IgD-negative memory B cell (primary cell): Measurements from ENCODE around the gene RTN4. TPM values are rescaled to one million over a fixed set of nuclear protein-coding genes. Genes with fewer than 3 reads are reported as not detected.

Source experiments
- H3K27ac Mint-ChIP-seq, 3 donors: one replicate each; pipeline ENCODE4 v1.8.0; 2020 to 2022; ENCODE audit warnings: mild to moderate bottlenecking in 3 of 3, mixed read lengths in 3 of 3, moderate library complexity in 1 of 3
- H3K27me3 Mint-ChIP-seq: one replicate; pipeline ENCODE4 v1.8.0; 2021; ENCODE audit warnings: mixed read lengths
- H3K36me3 Mint-ChIP-seq: one replicate; pipeline ENCODE4 v1.8.0; 2020; ENCODE audit warnings: mild to moderate bottlenecking, mixed read lengths
- H3K4me1 Mint-ChIP-seq, 3 donors: one replicate each; pipeline ENCODE4 v1.8.0; 2020 to 2022; ENCODE audit warnings: mixed read lengths in 3 of 3, mild to moderate bottlenecking in 1 of 3
- H3K4me3 Mint-ChIP-seq, 4 donors: one replicate each; pipeline ENCODE4 v1.8.0; 2020 to 2022; ENCODE audit warnings: mild to moderate bottlenecking in 4 of 4, mixed read lengths in 4 of 4, moderate library complexity in 3 of 4
- H3K9me3 Mint-ChIP-seq, 3 donors: one replicate each; pipeline ENCODE4 v1.8.0; 2020 to 2021; ENCODE audit warnings: mixed read lengths in 3 of 3, mild to moderate bottlenecking in 1 of 3
- polyA plus RNA-seq: library from polyadenylated mRNA; unstranded; fragments of 300-500 nt; fragmentation: Illumina TruSeq; gene quantifications from one replicate; pipeline ENCODE4 v1.2.3, GENCODE V29; 2021

The RTN4 gene
- polyA plus RNA-seq, 1 donor from 2014 or later, result 50.9 TPM

- Mint-ChIP-seq H3K27ac (no peak overlapping the region), H3K27me3 (no peaks in the 10 kb centered on the region), H3K36me3 (peaks cover 2% of the 10 kb centered on the region), H3K4me1 (peaks cover 36 to 64% (median 39%) of the 10 kb centered on the region in 3 donors), H3K9me3 (peaks cover 4 to 11% (median 7%) of the 10 kb centered on the region in 3 donors), H3K4me3 (peak overlapping the region in 1 of 4 donors; percentile 27)
Measured at GRCh38 chr2:55033921-55034320, 16.3 kb downstream of the RTN4 start.

- Mint-ChIP-seq H3K4me1 (peaks cover 33 to 66% (median 41%) of the 10 kb centered on the region in 3 donors), H3K36me3 (peaks cover 1% of the 10 kb centered on the region), H3K27ac (peak overlapping the region in 1 of 3 donors; percentile 19), H3K27me3 (no peaks in the 10 kb centered on the region), H3K4me3 (peak overlapping the region in 1 of 4 donors; percentile 82), H3K9me3 (peaks cover 4 to 6% (median 5%) of the 10 kb centered on the region in 3 donors)
Measured at GRCh38 chr2:55033076-55033742, 17.0 kb downstream of the RTN4 start.

- Mint-ChIP-seq H3K27me3 (no peaks in the 10 kb centered on the region), H3K4me1 (peaks cover 30 to 49% (median 31%) of the 10 kb centered on the region in 3 donors), H3K9me3 (peaks cover 0 to 4% (median 2%) of the 10 kb centered on the region in 3 donors), H3K27ac (peak overlapping the region in 1 of 3 donors; percentile 56), H3K36me3 (no peaks in the 10 kb centered on the region), H3K4me3 (no peak overlapping the region)
Measured at GRCh38 chr2:55031505-55031904, 18.7 kb downstream of the RTN4 start.

GRCh38 chr2:55030766-55031165 is 19.5 kb downstream of the RTN4 start:
- Mint-ChIP-seq H3K27ac (no peak overlapping the region), H3K27me3 (no peaks in the 10 kb centered on the region), H3K4me3 (no peak overlapping the region), H3K4me1 (peaks cover 28 to 46% (median 29%) of the 10 kb centered on the region in 3 donors), H3K36me3 (no peaks in the 10 kb centered on the region), H3K9me3 (peaks cover 0 to 3% (median 2%) of the 10 kb centered on the region in 3 donors)

- Mint-ChIP-seq H3K27me3 (no peaks in the 10 kb centered on the region), H3K36me3 (no peaks in the 10 kb centered on the region), H3K27ac (peak overlapping the region in 1 of 3 donors; percentile 69), H3K4me1 (peaks cover 23 to 35% (median 29%) of the 10 kb centered on the region in 3 donors), H3K9me3 (peaks cover 0 to 2% (median 0%) of the 10 kb centered on the region in 3 donors), H3K4me3 (no peak overlapping the region)
Measured at GRCh38 chr2:55029098-55029497, 21.2 kb downstream of the RTN4 start.

GRCh38 chr2:55027226-55027625 is 23.0 kb downstream of the RTN4 start:
- Mint-ChIP-seq H3K36me3 (no peaks in the 10 kb centered on the region), H3K27me3 (no peaks in the 10 kb centered on the region), H3K4me3 (no peak overlapping the region), H3K4me1 (peaks cover 14 to 24% (median 18%) of the 10 kb centered on the region in 3 donors), H3K9me3 (peaks cover 0 to 2% (median 0%) of the 10 kb centered on the region in 3 donors), H3K27ac (no peak overlapping the region)

- no peaks in the 10 kb centered on the region for H3K36me3 Mint-ChIP-seq
- peaks cover 8 to 18% (median 15%) of the 10 kb centered on the region in 3 donors for H3K4me1 Mint-ChIP-seq
- peaks cover 0 to 2% (median 0%) of the 10 kb centered on the region in 3 donors for H3K9me3 Mint-ChIP-seq
- H3K27me3 Mint-ChIP-seq, result no peaks in the 10 kb centered on the region
- peak overlapping the region in 1 of 3 donors; percentile 7 for H3K27ac Mint-ChIP-seq
- H3K4me3 Mint-ChIP-seq, result peak overlapping the region in 1 of 4 donors; percentile 12
Measured at GRCh38 chr2:55026202-55026601, 24.0 kb downstream of the RTN4 start.

GRCh38 chr2:55025627-55026026 is 24.6 kb downstream of the RTN4 start:
- Mint-ChIP-seq H3K9me3 (peaks cover 0 to 2% (median 0%) of the 10 kb centered on the region in 3 donors), H3K4me1 (peaks cover 4 to 13% (median 12%) of the 10 kb centered on the region in 3 donors), H3K27me3 (no peaks in the 10 kb centered on the region), H3K4me3 (peak overlapping the region in 2 of 4 donors; percentile 61 to 78), H3K27ac (peak overlapping the region in 2 of 3 donors; percentile 7 to 59), H3K36me3 (no peaks in the 10 kb centered on the region)

GRCh38 chr2:55025082-55025481 is 25.2 kb downstream of the RTN4 start:
- Mint-ChIP-seq H3K4me3 (peak overlapping the region in 2 of 4 donors; percentile 61 to 78), H3K4me1 (peaks cover 7 to 14% (median 11%) of the 10 kb centered on the region in 3 donors), H3K9me3 (peaks cover 0 to 2% (median 0%) of the 10 kb centered on the region in 3 donors), H3K27ac (peak overlapping the region in 1 of 3 donors; percentile 32), H3K27me3 (no peaks in the 10 kb centered on the region), H3K36me3 (no peaks in the 10 kb centered on the region)

GRCh38 chr2:55022476-55022875 is 27.8 kb downstream of the RTN4 start:
- Mint-ChIP-seq H3K4me3 (no peak overlapping the region), H3K27me3 (no peaks in the 10 kb centered on the region), H3K36me3 (no peaks in the 10 kb centered on the region), H3K4me1 (peaks cover 20 to 32% (median 24%) of the 10 kb centered on the region in 3 donors), H3K27ac (no peak overlapping the region), H3K9me3 (no peaks in the 10 kb centered on the region)

GRCh38 chr2:55019526-55020258 is 30.6 kb downstream of the RTN4 start:
- H3K4me3 Mint-ChIP-seq, result peak overlapping the region in 2 of 4 donors; percentile 33 to 81
- peak overlapping the region; percentile 2 to 73 (median 49) for H3K27ac Mint-ChIP-seq
- H3K36me3 Mint-ChIP-seq, result no peaks in the 10 kb centered on the region
- peaks cover 26 to 31% (median 29%) of the 10 kb centered on the region in 3 donors for H3K4me1 Mint-ChIP-seq
- no peaks in the 10 kb centered on the region for H3K27me3 Mint-ChIP-seq
- H3K9me3 Mint-ChIP-seq, result no peaks in the 10 kb centered on the region

GRCh38 chr2:55018619-55019018 is 31.6 kb downstream of the RTN4 start:
- no peaks in the 10 kb centered on the region for H3K36me3 Mint-ChIP-seq
- H3K27ac Mint-ChIP-seq, result peak overlapping the region in 2 of 3 donors; percentile 2 to 49
- H3K27me3 Mint-ChIP-seq, result no peaks in the 10 kb centered on the region
- H3K4me3 Mint-ChIP-seq, result peak overlapping the region in 1 of 4 donors; percentile 19
- H3K4me1 Mint-ChIP-seq, result peaks cover 29 to 31% (median 29%) of the 10 kb centered on the region in 3 donors
- H3K9me3 Mint-ChIP-seq, result no peaks in the 10 kb centered on the region

- peaks cover 29 to 34% (median 33%) of the 10 kb centered on the region in 3 donors for H3K4me1 Mint-ChIP-seq
- peak overlapping the region in 2 of 3 donors; percentile 33 to 46 for H3K27ac Mint-ChIP-seq
- H3K9me3 Mint-ChIP-seq, result no peaks in the 10 kb centered on the region
- no peak overlapping the region for H3K4me3 Mint-ChIP-seq
- no peaks in the 10 kb centered on the region for H3K27me3 Mint-ChIP-seq
- H3K36me3 Mint-ChIP-seq, result no peaks in the 10 kb centered on the region
Measured at GRCh38 chr2:55017880-55018279, 32.4 kb downstream of the RTN4 start.

- H3K27ac Mint-ChIP-seq, result peak overlapping the region in 2 of 3 donors; percentile 19 to 33
- H3K27me3 Mint-ChIP-seq, result no peaks in the 10 kb centered on the region
- H3K9me3 Mint-ChIP-seq, result no peaks in the 10 kb centered on the region
- H3K36me3 Mint-ChIP-seq, result no peaks in the 10 kb centered on the region
- no peak overlapping the region for H3K4me3 Mint-ChIP-seq
- peaks cover 29 to 36% (median 35%) of the 10 kb centered on the region in 3 donors for H3K4me1 Mint-ChIP-seq
Measured at GRCh38 chr2:55017428-55017827, 32.8 kb downstream of the RTN4 start.
